RWPE2 (cell line): Measurements from ENCODE around the gene FGFRL1.
A peak's percentile ranks its signal among the peaks of the same experiment; 100 is the strongest.

ENCODE experiments used
- ATAC-seq: fragments of 200-7000 bp; cut with Tn5 transposase; 3 replicates; pipeline ENCODE4 v1.9.1; 2021; ENCODE audit warnings: low read depth
- DNase-seq: peaks from one replicate; pipeline ENCODE4 v3.0.0-alpha.2; 2020; ENCODE audit warnings: low spot score
- H3K27ac ChIP-seq: fragments of 450-650 bp; 2 replicates; pipeline ENCODE4 v1.5.1; 2017; ENCODE audit warnings: mild to moderate bottlenecking; ENCODE audit not compliant: poor library complexity, severe bottlenecking
- H3K27me3 ChIP-seq: fragments of 250-450 bp; sonication (Bioruptor Pico); 2 replicates; pipeline ENCODE4 v1.5.1; 2021; ENCODE audit warnings: mild to moderate bottlenecking, moderate library complexity; ENCODE audit not compliant: insufficient read depth, poor library complexity, severe bottlenecking
- H3K36me3 ChIP-seq: fragments of 250-450 bp; sonication (Bioruptor Pico); 2 replicates; pipeline ENCODE4 v1.5.1; 2020; ENCODE audit warnings: low read depth, mild to moderate bottlenecking, moderate library complexity
- H3K4me1 ChIP-seq: fragments of 250-450 bp; sonication (Bioruptor Pico); 2 replicates; pipeline ENCODE4 v1.5.1; 2021; ENCODE audit warnings: mild to moderate bottlenecking, moderate library complexity; ENCODE audit not compliant: insufficient read depth, poor library complexity, severe bottlenecking
- H3K4me3 ChIP-seq: fragments of 250-450 bp; sonication (Bioruptor Pico); 2 replicates; pipeline ENCODE4 v1.5.1; 2021; ENCODE audit warnings: mild to moderate bottlenecking, moderate library complexity; ENCODE audit not compliant: severe bottlenecking
- H3K9me3 ChIP-seq: fragments of 250-450 bp; sonication (Bioruptor Pico); 2 replicates; pipeline ENCODE4 v1.5.1; 2021; ENCODE audit warnings: mild to moderate bottlenecking, moderate library complexity; ENCODE audit not compliant: severe bottlenecking
- CTCF ChIP-seq: fragments of 450-650 bp; IDR thresholded peaks from one replicate; pipeline ENCODE4 v1.5.1; 2017; ENCODE audit warnings: mild to moderate bottlenecking, moderate library complexity; ENCODE audit not compliant: poor library complexity, severe bottlenecking

Gene FGFRL1

GRCh38 chr4:978957-979701 lies 32.3 kb upstream of the FGFRL1 start:
- Histone ChIP-seq H3K27ac (peak overlapping the region; percentile 55), H3K27me3 (no peaks in the 10 kb centered on the region), H3K9me3 (no peaks in the 10 kb centered on the region), H3K4me1 (peaks cover 10% of the 10 kb centered on the region), H3K4me3 (no peak overlapping the region), H3K36me3 (no peaks in the 10 kb centered on the region)
- no peak for TF ChIP-seq CTCF
- DNase-seq (no peak), ATAC-seq (peak; percentile 68; the same call in 2 of the 3 replicates)

- Histone ChIP-seq H3K4me3 (no peak overlapping the region), H3K27ac (no peak overlapping the region), H3K27me3 (no peaks in the 10 kb centered on the region), H3K9me3 (no peaks in the 10 kb centered on the region), H3K36me3 (no peaks in the 10 kb centered on the region), H3K4me1 (peaks cover 19% of the 10 kb centered on the region)
- ATAC-seq (no peak), DNase-seq (no peak)
- no peak for TF ChIP-seq CTCF
These were observed 29.1 kb upstream of the FGFRL1 start for GRCh38 chr4:982291-982690.

- no peak for TF ChIP-seq CTCF
- no peaks in the 10 kb centered on the region for H3K9me3 ChIP-seq
- H3K36me3 ChIP-seq, result no peaks in the 10 kb centered on the region
- H3K27me3 ChIP-seq, result no peaks in the 10 kb centered on the region
- peaks cover 19% of the 10 kb centered on the region for H3K4me1 ChIP-seq
- no peak for ATAC-seq
- no peak for DNase-seq
- no peak overlapping the region for H3K4me3 ChIP-seq
- H3K27ac ChIP-seq, result no peak overlapping the region
These were observed 28.6 kb upstream of the FGFRL1 start for GRCh38 chr4:982814-983213.

GRCh38 chr4:984336-985054 lies 26.9 kb upstream of the FGFRL1 start:
- Histone ChIP-seq H3K36me3 (no peaks in the 10 kb centered on the region), H3K4me1 (peaks cover 9% of the 10 kb centered on the region), H3K27ac (no peak overlapping the region), H3K27me3 (no peaks in the 10 kb centered on the region), H3K9me3 (no peaks in the 10 kb centered on the region), H3K4me3 (no peak overlapping the region)
- no peak for ATAC-seq
- no peak for DNase-seq
- TF ChIP-seq CTCF, result no peak
